HCT116 (cell line): ENCODE measurements around the gene AIF1. TPM values are rescaled to one million over a fixed set of nuclear protein-coding genes. Genes with fewer than 3 reads are reported as not detected.
A peak's percentile ranks its signal among the peaks of the same experiment; 100 is the strongest.

Experiments
- ATAC-seq: fragments of 200-7000 bp; cut with Tn5 transposase; 2 replicates; pipeline ENCODE4 v1.9.1; 2020; ENCODE audit warnings: mild to moderate bottlenecking, moderate library complexity
- BruUV-seq: library from RNA; stranded (reverse); fragments of 400-500 nt; replicated peaks from 2 replicates; lab custom pipeline; 2021; lab: Mats Ljungman, UMichigan
- CTCF ChIA-PET: fragments of 300-600 bp; sonication (Branson Sonifier 250); formaldehyde crosslinking; loops from one replicate; lab custom pipeline; 2021; ENCODE audit warnings: antibody characterized with exemption; lab: Charles Lee
- POLR2A ChIA-PET: fragments of 300-600, 350-600 bp; sonication (Branson Sonifier 250); formaldehyde crosslinking; loops from one replicate; lab custom pipeline; 2021; ENCODE audit warnings: antibody characterized with exemption; lab: Charles Lee
- RAD21 ChIA-PET, 2 experiments: fragments of 300-600 bp; sonication (Branson Sonifier 250); formaldehyde crosslinking; loops; one replicate each; lab custom pipeline; 2023; ENCODE audit warnings: low total read pairs in 2 of 2; ENCODE audit not compliant: uncharacterized antibody in 2 of 2, unreplicated experiment in 2 of 2, low non-redundant PET in 1 of 2; lab: Charles Lee
- DNase-seq: peaks from one replicate; pipeline ENCODE4 v3.0.0-alpha.2; 2010; ENCODE audit warnings: low read depth, low spot score
- H2AFZ ChIP-seq: fragments of 200-600 bp; shearing (Covaris generic), sonication (generic); 2 replicates; pipeline ENCODE4 v1.6.1; 2017; ENCODE audit warnings: low read depth, mixed run types, mixed read lengths, antibody characterized with exemption, low read length; ENCODE audit not compliant: poor library complexity, severe bottlenecking
- H3K27ac ChIP-seq: 2 replicates; pipeline ENCODE4 v1.5.1; 2012; ENCODE audit warnings: low read depth, low read length
- H3K27me3 ChIP-seq: fragments of 200-600 bp; sonication (generic); 2 replicates; pipeline ENCODE4 v1.6.1; 2016; ENCODE audit warnings: mixed run types, low read length, mixed read lengths; ENCODE audit not compliant: insufficient read depth
- H3K36me3 ChIP-seq, 2 experiments: fragments of 200-500 bp in 1 of 2; fragments of 200-600 bp in 1 of 2; sonication (Bioruptor generic) in 1 of 2; sonication (generic) in 1 of 2; 2 replicates each; pipeline versions ENCODE4 v1.5.1 to v1.6.1; 2014 to 2016; ENCODE audit warnings: low read length in 2 of 2, inconsistent platforms in 1 of 2, mixed read lengths in 1 of 2, mixed run types in 1 of 2; ENCODE audit not compliant: insufficient read depth in 2 of 2, control insufficient read depth in 1 of 2
- H3K4me1 ChIP-seq, 2 experiments: fragments of 200-600 bp in 1 of 2; sonication (generic) in 1 of 2; 2 replicates each; pipeline versions ENCODE4 v1.5.1 to v1.6.1; 2012 to 2017; ENCODE audit warnings: low read length in 2 of 2, inconsistent platforms in 1 of 2, mild to moderate bottlenecking in 1 of 2, mixed read lengths in 1 of 2, mixed run types in 1 of 2, moderate library complexity in 1 of 2; ENCODE audit not compliant: insufficient read depth in 2 of 2, control insufficient read depth in 1 of 2
- H3K4me2 ChIP-seq: fragments of 200-600 bp; sonication (generic); 2 replicates; pipeline ENCODE4 v1.6.1; 2017; ENCODE audit warnings: mixed run types, low read length, mixed read lengths
- H3K4me3 ChIP-seq, 2 experiments: fragments of 200-600 bp in 1 of 2; sonication (generic) in 1 of 2; replicated peaks in 1 of 2; 2 replicates each; pipeline ENCODE4 v1.5.1; 2011 to 2016; ENCODE audit warnings: low read length in 2 of 2, control low read depth in 1 of 2, low read depth in 1 of 2, mild to moderate bottlenecking in 1 of 2, mixed read lengths in 1 of 2, mixed run types in 1 of 2
- H3K79me2 ChIP-seq: fragments of 200-600 bp; sonication (generic); 2 replicates; pipeline ENCODE4 v1.6.1; 2017; ENCODE audit warnings: mild to moderate bottlenecking, mixed run types, low read length, moderate library complexity, mixed read lengths; ENCODE audit not compliant: insufficient read depth
- H3K9ac ChIP-seq: fragments of 200-600 bp; sonication (generic); 2 replicates; pipeline ENCODE4 v1.6.1; 2016; ENCODE audit warnings: low read length, mixed read lengths
- H3K9me2 ChIP-seq: fragments of 200-600 bp; sonication (generic), shearing (Covaris generic); 2 replicates; pipeline ENCODE4 v1.6.1; 2017; ENCODE audit warnings: mixed run types, mild to moderate bottlenecking, moderate library complexity; ENCODE audit not compliant: insufficient read depth
- H3K9me3 ChIP-seq, 2 experiments: fragments of 200-500 bp in 1 of 2; fragments of 200-600 bp in 1 of 2; sonication (Bioruptor generic) in 1 of 2; sonication (generic) in 1 of 2; 2 replicates each; pipeline ENCODE4 v1.6.1; 2014 to 2017; ENCODE audit warnings: low read length in 2 of 2, mixed read lengths in 2 of 2, inconsistent platforms in 1 of 2, low read depth in 1 of 2, mild to moderate bottlenecking in 1 of 2, mixed run types in 1 of 2, moderate library complexity in 1 of 2; ENCODE audit not compliant: control insufficient read depth in 1 of 2, insufficient read depth in 1 of 2
- H4K20me1 ChIP-seq: fragments of 200-600 bp; sonication (generic), shearing (Covaris generic); 2 replicates; pipeline ENCODE4 v1.6.1; 2017; ENCODE audit warnings: mixed run types, mild to moderate bottlenecking, moderate library complexity; ENCODE audit not compliant: insufficient read depth
- ELF1 ChIP-seq: IDR thresholded peaks from 2 replicates; pipeline ENCODE4 v1.6.1; 2012; ENCODE audit warnings: low read depth, borderline replicate concordance
- FOSL1 ChIP-seq: IDR thresholded peaks from 2 replicates; pipeline ENCODE4 v1.6.1; 2012; ENCODE audit warnings: low read depth
- POLR2AphosphoS5 ChIP-seq: IDR thresholded peaks from 2 replicates; pipeline ENCODE4 v1.6.1; 2011; ENCODE audit warnings: mild to moderate bottlenecking, low read depth, low read length, moderate library complexity
- ZNF274 ChIP-seq: fragments of 200-500 bp; sonication (Bioruptor generic); IDR thresholded peaks from 2 replicates; pipeline ENCODE4 v1.6.1; 2014; ENCODE audit warnings: mild to moderate bottlenecking, low read depth, low read length, inconsistent platforms
- intact Hi-C: fragments of 100-400 bp; cut with micrococcal nuclease; formaldehyde crosslinking; loops from 2 replicates; pipeline ENCODE4 v1.10.0; 2022
- total RNA-seq: library from RNA; stranded (reverse); gene quantifications from one replicate; pipeline ENCODE4 v1.2.1, GENCODE V29; 2021; ENCODE audit not compliant: unreplicated experiment
- TF ChIP-seq, protein P1 (sequence below): IDR thresholded peaks from 2 replicates; pipeline ENCODE4 v1.6.1; 2011; ENCODE audit warnings: mild to moderate bottlenecking, low read length, moderate library complexity; ENCODE audit not compliant: insufficient replicate concordance; ENCODE audit errors: extremely low read depth

AIF1 gene
- total RNA-seq, 1 experiment from 2014 or later = not detected

DNA sequence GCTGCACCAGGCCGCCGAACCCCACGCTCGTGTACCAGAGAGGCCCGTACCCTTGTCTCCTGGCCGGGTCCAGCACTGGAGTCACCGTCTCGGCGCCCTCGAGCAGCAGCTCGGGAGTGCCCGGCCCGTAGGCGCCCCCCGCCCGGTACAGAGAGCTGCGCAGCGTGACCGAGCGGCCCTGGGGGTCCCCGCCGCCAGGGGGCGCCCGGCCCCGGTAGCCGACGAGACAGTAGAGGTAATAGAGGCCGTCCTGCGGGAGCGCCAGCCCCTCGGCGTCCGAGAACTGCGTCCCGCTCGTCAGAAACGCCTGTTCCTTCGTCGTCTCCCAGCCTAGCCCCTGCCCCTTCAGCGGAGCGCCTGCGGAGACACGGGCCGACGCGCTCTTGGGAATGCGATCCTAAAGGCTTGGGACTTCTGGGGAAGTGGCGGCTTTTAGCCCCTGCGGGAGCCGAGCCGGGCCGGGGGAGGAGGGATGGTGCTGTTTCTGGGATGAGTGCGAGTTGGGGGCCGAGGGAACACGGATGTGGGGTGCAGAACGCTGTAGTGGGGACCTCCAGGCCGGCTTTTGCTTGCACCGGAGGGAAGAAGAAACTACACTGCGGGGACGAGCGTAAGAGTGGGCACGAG is 34.1 kb upstream of the AIF1 start (continued):
- TF ChIP-seq, protein P1, sequence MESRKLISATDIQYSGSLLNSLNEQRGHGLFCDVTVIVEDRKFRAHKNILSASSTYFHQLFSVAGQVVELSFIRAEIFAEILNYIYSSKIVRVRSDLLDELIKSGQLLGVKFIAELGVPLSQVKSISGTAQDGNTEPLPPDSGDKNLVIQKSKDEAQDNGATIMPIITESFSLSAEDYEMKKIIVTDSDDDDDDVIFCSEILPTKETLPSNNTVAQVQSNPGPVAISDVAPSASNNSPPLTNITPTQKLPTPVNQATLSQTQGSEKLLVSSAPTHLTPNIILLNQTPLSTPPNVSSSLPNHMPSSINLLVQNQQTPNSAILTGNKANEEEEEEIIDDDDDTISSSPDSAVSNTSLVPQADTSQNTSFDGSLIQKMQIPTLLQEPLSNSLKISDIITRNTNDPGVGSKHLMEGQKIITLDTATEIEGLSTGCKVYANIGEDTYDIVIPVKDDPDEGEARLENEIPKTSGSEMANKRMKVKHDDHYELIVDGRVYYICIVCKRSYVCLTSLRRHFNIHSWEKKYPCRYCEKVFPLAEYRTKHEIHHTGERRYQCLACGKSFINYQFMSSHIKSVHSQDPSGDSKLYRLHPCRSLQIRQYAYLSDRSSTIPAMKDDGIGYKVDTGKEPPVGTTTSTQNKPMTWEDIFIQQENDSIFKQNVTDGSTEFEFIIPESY = no peak
- TF ChIP-seq ELF1 = no peak
- TF ChIP-seq, all 23 proteins: peak for 5

DNA sequence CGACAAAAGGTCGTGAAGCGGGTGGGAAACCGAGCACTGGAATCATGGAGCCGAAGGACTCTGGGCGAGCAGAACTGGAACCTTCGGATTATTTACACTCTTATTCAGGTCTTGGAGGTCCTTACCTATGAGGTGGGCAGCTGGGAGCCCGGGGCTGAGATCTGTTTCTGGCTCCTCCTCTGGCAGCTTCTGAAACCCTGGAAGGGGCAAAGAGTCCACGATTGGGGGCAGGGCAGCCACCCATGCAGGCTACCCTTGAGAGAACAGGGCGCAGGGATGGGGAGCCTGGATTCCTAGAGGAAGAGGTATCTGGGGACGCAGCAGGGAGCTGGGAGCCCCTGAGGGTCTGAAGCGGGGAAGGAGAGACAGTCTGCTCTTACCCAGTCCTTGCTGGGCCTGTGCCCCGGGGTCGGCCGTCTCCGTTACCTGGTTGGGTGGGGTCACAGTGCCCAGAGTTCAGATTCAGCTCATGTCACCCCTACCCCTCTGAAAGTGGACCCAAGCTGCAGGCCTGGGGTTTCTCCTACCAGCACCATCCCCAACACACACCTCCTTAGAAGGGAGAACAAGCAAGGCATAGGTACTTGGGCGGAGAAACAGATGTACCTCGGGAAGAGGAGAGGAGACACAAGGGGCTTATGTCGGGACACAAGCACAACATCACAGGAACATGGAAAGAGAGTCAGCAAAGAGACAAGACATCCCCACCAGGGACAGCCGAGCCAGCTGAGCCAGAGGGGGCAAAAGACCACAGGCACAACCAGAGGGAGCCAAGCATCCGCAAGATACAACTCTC is 33.4 kb upstream of the AIF1 start:
- Histone ChIP-seq H3K9ac (peak overlapping the region; percentile 73), H3K79me2 (no peaks in the 10 kb centered on the region), H3K4me3 (peak overlapping the region; percentile 65 to 75), H3K27me3 (no peaks in the 10 kb centered on the region), H3K9me3 (no peaks in the 10 kb centered on the region), H2AFZ (peak overlapping the region; percentile 79), H4K20me1 (no peaks in the 10 kb centered on the region), H3K27ac (peak overlapping the region; percentile 8; the same call in 1 of the 2 replicates), H3K36me3 (no peaks in the 10 kb centered on the region), H3K4me1 (peaks cover 4 to 15% of the 10 kb centered on the region in 2 experiments; a peak in 2 of 4 replicates), H3K9me2 (no peaks in the 10 kb centered on the region), H3K4me2 (peak overlapping the region; percentile 97)
- ChIA-PET CTCF (interaction anchor here (1.1 to 7.8 kb wide), 4 partner anchors 11 to 16 kb away, joined by 3 to 70 read pairs (median 5); no protein-coding TSS in a partner anchor), POLR2A (interaction anchor here (1.4 to 1.9 kb wide), 2 partner anchors 12 to 35 kb away, joined by 3 to 6 read pairs; partner anchors contain the start of genes ATP6V1G2 and NFKBIL1), RAD21 (no interaction called here)
- intact Hi-C loops = no loop called here
- no peak for ATAC-seq
- BruUV-seq = TSS peak; percentile 66
- TF ChIP-seq ZNF274 = no peak
- no peak for TF ChIP-seq POLR2AphosphoS5
- no peak for TF ChIP-seq FOSL1
- DNase-seq = no peak
